HCT116 (cell line): ENCODE data around the gene CCDC179. TPM values are rescaled to one million over a fixed set of nuclear protein-coding genes. Genes with fewer than 3 reads are reported as not detected.

Source experiments
- ATAC-seq: fragments of 200-7000 bp; cut with Tn5 transposase; 2 replicates; pipeline ENCODE4 v1.9.1; 2020; ENCODE audit warnings: mild to moderate bottlenecking, moderate library complexity
- Bru-seq: library from RNA; stranded (reverse); fragments of 400-500 nt; gene quantifications from one replicate; lab custom pipeline; 2021; lab: Mats Ljungman, UMichigan
- BruChase-seq, 2 experiments: library from RNA; stranded (reverse); fragments of 400-500 nt; gene quantifications; one replicate each; lab custom pipeline; 2021; lab: Mats Ljungman, UMichigan
- BruUV-seq: library from RNA; stranded (reverse); fragments of 400-500 nt; replicated peaks from 2 replicates; lab custom pipeline; 2021; lab: Mats Ljungman, UMichigan
- CTCF ChIA-PET: fragments of 300-600 bp; sonication (Branson Sonifier 250); formaldehyde crosslinking; loops from one replicate; lab custom pipeline; 2021; ENCODE audit warnings: antibody characterized with exemption; lab: Charles Lee
- POLR2A ChIA-PET: fragments of 300-600, 350-600 bp; sonication (Branson Sonifier 250); formaldehyde crosslinking; loops from one replicate; lab custom pipeline; 2021; ENCODE audit warnings: antibody characterized with exemption; lab: Charles Lee
- RAD21 ChIA-PET, 2 experiments: fragments of 300-600 bp; sonication (Branson Sonifier 250); formaldehyde crosslinking; loops; one replicate each; lab custom pipeline; 2023; ENCODE audit warnings: low total read pairs in 2 of 2; ENCODE audit not compliant: uncharacterized antibody in 2 of 2, unreplicated experiment in 2 of 2, low non-redundant PET in 1 of 2; lab: Charles Lee
- DNase-seq: peaks from one replicate; pipeline ENCODE4 v3.0.0-alpha.2; 2010; ENCODE audit warnings: low read depth, low spot score
- H2AFZ ChIP-seq: fragments of 200-600 bp; shearing (Covaris generic), sonication (generic); 2 replicates; pipeline ENCODE4 v1.6.1; 2017; ENCODE audit warnings: low read depth, mixed run types, mixed read lengths, antibody characterized with exemption, low read length; ENCODE audit not compliant: poor library complexity, severe bottlenecking
- H3K27ac ChIP-seq: 2 replicates; pipeline ENCODE4 v1.5.1; 2012; ENCODE audit warnings: low read depth, low read length
- H3K27me3 ChIP-seq: fragments of 200-600 bp; sonication (generic); 2 replicates; pipeline ENCODE4 v1.6.1; 2016; ENCODE audit warnings: mixed run types, low read length, mixed read lengths; ENCODE audit not compliant: insufficient read depth
- H3K36me3 ChIP-seq, 2 experiments: fragments of 200-500 bp in 1 of 2; fragments of 200-600 bp in 1 of 2; sonication (Bioruptor generic) in 1 of 2; sonication (generic) in 1 of 2; 2 replicates each; pipeline versions ENCODE4 v1.5.1 to v1.6.1; 2014 to 2016; ENCODE audit warnings: low read length in 2 of 2, inconsistent platforms in 1 of 2, mixed read lengths in 1 of 2, mixed run types in 1 of 2; ENCODE audit not compliant: insufficient read depth in 2 of 2, control insufficient read depth in 1 of 2
- H3K4me1 ChIP-seq, 2 experiments: fragments of 200-600 bp in 1 of 2; sonication (generic) in 1 of 2; 2 replicates each; pipeline versions ENCODE4 v1.5.1 to v1.6.1; 2012 to 2017; ENCODE audit warnings: low read length in 2 of 2, inconsistent platforms in 1 of 2, mild to moderate bottlenecking in 1 of 2, mixed read lengths in 1 of 2, mixed run types in 1 of 2, moderate library complexity in 1 of 2; ENCODE audit not compliant: insufficient read depth in 2 of 2, control insufficient read depth in 1 of 2
- H3K4me2 ChIP-seq: fragments of 200-600 bp; sonication (generic); 2 replicates; pipeline ENCODE4 v1.6.1; 2017; ENCODE audit warnings: mixed run types, low read length, mixed read lengths
- H3K4me3 ChIP-seq, 2 experiments: fragments of 200-600 bp in 1 of 2; sonication (generic) in 1 of 2; replicated peaks in 1 of 2; 2 replicates each; pipeline ENCODE4 v1.5.1; 2011 to 2016; ENCODE audit warnings: low read length in 2 of 2, control low read depth in 1 of 2, low read depth in 1 of 2, mild to moderate bottlenecking in 1 of 2, mixed read lengths in 1 of 2, mixed run types in 1 of 2
- H3K79me2 ChIP-seq: fragments of 200-600 bp; sonication (generic); 2 replicates; pipeline ENCODE4 v1.6.1; 2017; ENCODE audit warnings: mild to moderate bottlenecking, mixed run types, low read length, moderate library complexity, mixed read lengths; ENCODE audit not compliant: insufficient read depth
- H3K9ac ChIP-seq: fragments of 200-600 bp; sonication (generic); 2 replicates; pipeline ENCODE4 v1.6.1; 2016; ENCODE audit warnings: low read length, mixed read lengths
- H3K9me2 ChIP-seq: fragments of 200-600 bp; sonication (generic), shearing (Covaris generic); 2 replicates; pipeline ENCODE4 v1.6.1; 2017; ENCODE audit warnings: mixed run types, mild to moderate bottlenecking, moderate library complexity; ENCODE audit not compliant: insufficient read depth
- H3K9me3 ChIP-seq, 2 experiments: fragments of 200-500 bp in 1 of 2; fragments of 200-600 bp in 1 of 2; sonication (Bioruptor generic) in 1 of 2; sonication (generic) in 1 of 2; 2 replicates each; pipeline ENCODE4 v1.6.1; 2014 to 2017; ENCODE audit warnings: low read length in 2 of 2, mixed read lengths in 2 of 2, inconsistent platforms in 1 of 2, low read depth in 1 of 2, mild to moderate bottlenecking in 1 of 2, mixed run types in 1 of 2, moderate library complexity in 1 of 2; ENCODE audit not compliant: control insufficient read depth in 1 of 2, insufficient read depth in 1 of 2
- H4K20me1 ChIP-seq: fragments of 200-600 bp; sonication (generic), shearing (Covaris generic); 2 replicates; pipeline ENCODE4 v1.6.1; 2017; ENCODE audit warnings: mixed run types, mild to moderate bottlenecking, moderate library complexity; ENCODE audit not compliant: insufficient read depth
- ATF3 ChIP-seq: IDR thresholded peaks from 2 replicates; pipeline ENCODE4 v1.6.1; 2012
- CEBPB ChIP-seq: IDR thresholded peaks from 2 replicates; pipeline ENCODE4 v1.6.1; 2012; ENCODE audit warnings: low read depth
- CTCF ChIP-seq, 3 experiments: fragments of 200-600 bp in 1 of 3; sonication (generic) in 1 of 3; IDR thresholded peaks in 2 of 3; conservative IDR thresholded peaks in 1 of 3; 2 replicates each; pipeline ENCODE4 v1.5.1; 2012 to 2017; ENCODE audit warnings: low read depth in 2 of 3, low read length in 2 of 3, antibody characterized with exemption in 1 of 3, borderline replicate concordance in 1 of 3, control low read depth in 1 of 3, mild to moderate bottlenecking in 1 of 3, mixed read lengths in 1 of 3, mixed run types in 1 of 3, moderate library complexity in 1 of 3; ENCODE audit not compliant: insufficient read depth in 1 of 3
- EGR1 ChIP-seq: IDR thresholded peaks from 2 replicates; pipeline ENCODE4 v1.6.1; 2012; ENCODE audit warnings: low read depth
- EZH2 ChIP-seq: fragments of 200-600 bp; sonication (generic); IDR thresholded peaks from 2 replicates; pipeline ENCODE4 v1.6.1; 2017; ENCODE audit warnings: antibody characterized with exemption, mixed run types
- EZH2phosphoT487 ChIP-seq: fragments of 200-600 bp; IDR thresholded peaks from 2 replicates; pipeline ENCODE4 v1.6.1; 2018; ENCODE audit warnings: antibody characterized with exemption, borderline replicate concordance
- FOSL1 ChIP-seq: IDR thresholded peaks from 2 replicates; pipeline ENCODE4 v1.6.1; 2012; ENCODE audit warnings: low read depth
- JUND ChIP-seq: IDR thresholded peaks from 2 replicates; pipeline ENCODE4 v1.6.1; 2012
- MAX ChIP-seq: IDR thresholded peaks from 2 replicates; pipeline ENCODE4 v1.6.1; 2012
- POLR2A ChIP-seq: IDR thresholded peaks from 2 replicates; pipeline ENCODE4 v1.7.0; 2011; ENCODE audit warnings: borderline replicate concordance; ENCODE audit not compliant: insufficient read depth, insufficient read length; ENCODE audit errors: extremely low read depth
- POLR2AphosphoS5 ChIP-seq: IDR thresholded peaks from 2 replicates; pipeline ENCODE4 v1.6.1; 2011; ENCODE audit warnings: mild to moderate bottlenecking, low read depth, low read length, moderate library complexity
- RAD21 ChIP-seq: IDR thresholded peaks from 2 replicates; pipeline ENCODE4 v1.6.1; 2012; ENCODE audit warnings: low read depth, mild to moderate bottlenecking
- REST ChIP-seq: IDR thresholded peaks from 2 replicates; pipeline ENCODE4 v1.6.1; 2012; ENCODE audit warnings: low read depth
- SIN3A ChIP-seq: IDR thresholded peaks from 2 replicates; pipeline ENCODE4 v1.6.1; 2012; ENCODE audit warnings: low read depth
- SP1 ChIP-seq: IDR thresholded peaks from 2 replicates; pipeline ENCODE4 v1.6.1; 2012; ENCODE audit warnings: low read depth
- TCF7L2 ChIP-seq: IDR thresholded peaks from 2 replicates; pipeline ENCODE4 v1.7.0; 2011; ENCODE audit warnings: borderline replicate concordance, inconsistent platforms; ENCODE audit not compliant: insufficient read depth, insufficient read length; ENCODE audit errors: extremely low read depth
- YY1 ChIP-seq: IDR thresholded peaks from 2 replicates; pipeline ENCODE4 v1.6.1; 2011; ENCODE audit warnings: low read length, low read depth, moderate library complexity, mild to moderate bottlenecking; ENCODE audit not compliant: insufficient replicate concordance; ENCODE audit errors: extremely low read depth
- ZBTB33 ChIP-seq: IDR thresholded peaks from 2 replicates; pipeline ENCODE4 v1.6.1; 2011; ENCODE audit warnings: mild to moderate bottlenecking, low read length, moderate library complexity; ENCODE audit not compliant: insufficient replicate concordance; ENCODE audit errors: extremely low read depth
- ZNF274 ChIP-seq: fragments of 200-500 bp; sonication (Bioruptor generic); IDR thresholded peaks from 2 replicates; pipeline ENCODE4 v1.6.1; 2014; ENCODE audit warnings: mild to moderate bottlenecking, low read depth, low read length, inconsistent platforms
- intact Hi-C: fragments of 100-400 bp; cut with micrococcal nuclease; formaldehyde crosslinking; loops from 2 replicates; pipeline ENCODE4 v1.10.0; 2022
- long read RNA-seq: library from polyadenylated mRNA; unstranded; transcript quantifications from one replicate; pipeline ENCODE4 v2.0.0, GENCODE V29; 2021; ENCODE audit not compliant: unreplicated experiment
- polyA plus RNA-seq: library from polyadenylated mRNA; unstranded; fragments of >200 nt; gene quantifications from 2 replicates; pipeline ENCODE4 v1.2.1, GENCODE V29; 2012; ENCODE audit warnings: missing spikeins
- total RNA-seq: library from RNA; stranded (reverse); gene quantifications from one replicate; pipeline ENCODE4 v1.2.1, GENCODE V29; 2021; ENCODE audit not compliant: unreplicated experiment

The CCDC179 gene
- total RNA-seq (not detected), Bru-seq, nascent RNA (not detected), BruChase-seq, experiment 1, labeled RNA remaining after a 6-hour chase (not detected), BruChase-seq, experiment 2, labeled RNA remaining after a 2-hour chase (not detected)
- polyA plus RNA-seq, result not detected in 2 replicates
- long read RNA-seq, result 0 reads

GRCh38 chr11:22860241-22860640, at the start of gene CCDC179:
Gene CCDC179, minus strand, starts transcription at chr11:22860474. Its CDS starts 53 bp downstream, at chr11:22860421.
- Histone ChIP-seq H2AFZ (no peak within 1 kb of the TSS), H3K9me3 (no peaks in the 10 kb centered on the region), H3K9me2 (no peaks in the 10 kb centered on the region), H3K27ac (no peak within 1 kb of the TSS), H3K4me2 (no peak within 1 kb of the TSS), H3K4me1 (no peaks in the 10 kb centered on the region), H4K20me1 (no peaks in the 10 kb centered on the region), H3K27me3 (no peaks in the 10 kb centered on the region), H3K79me2 (no peaks in the 10 kb centered on the region), H3K4me3 (no peak within 1 kb of the TSS), H3K36me3 (no peaks in the 10 kb centered on the region), H3K9ac (no peak within 1 kb of the TSS)
- ATAC-seq (peak; percentile 38; the same call in 1 of the 2 replicates), DNase-seq (no peak)
- intact Hi-C loops, result no loop called here
- no TSS peak for BruUV-seq
- TF ChIP-seq SP1 (no peak), CEBPB (no peak), REST (no peak), MAX (no peak), ZBTB33 (no peak), POLR2AphosphoS5 (no peak), FOSL1 (no peak), POLR2A (no peak), ZNF274 (no peak), EZH2phosphoT487 (no peak), SIN3A (no peak), TCF7L2 (no peak), ATF3 (no peak), EZH2 (no peak), EGR1 (no peak), JUND (no peak), RAD21 (no peak), YY1 (no peak), CTCF (IDR thresholded peaks at IDR 0.05 in 2 of 3, conservative IDR thresholded peaks at IDR 0.05 in 1 of 3; ENCODE audit: borderline replicate concordance in 1 of 3, insufficient read depth in 1 of 3, low read depth in 2 of 3, low read length in 2 of 3) (no peak)
- RAD21 ChIA-PET, result no interaction called here
- CTCF ChIA-PET, result no interaction called here
- POLR2A ChIA-PET, result no interaction called here
